HepG2 (cell line): ENCODE data around the gene HEXIM1.

Source experiments
- ATF2 ChIP-seq: sonication (generic); formaldehyde crosslinking; IDR thresholded peaks from 2 replicates; pipeline ENCODE4 v1.4.0; 2020; ENCODE audit warnings: missing genetic modification reagents
- CTCF ChIP-seq: sonication (generic); formaldehyde crosslinking; IDR thresholded peaks from 2 replicates; pipeline ENCODE4 v1.5.0; 2020; ENCODE audit warnings: mild to moderate bottlenecking, missing genetic modification reagents, moderate library complexity
- ELF4 ChIP-seq: sonication (generic); formaldehyde crosslinking; IDR thresholded peaks from 2 replicates; pipeline ENCODE4 v1.5.0; 2020; ENCODE audit warnings: missing genetic modification reagents, mild to moderate bottlenecking, moderate library complexity, borderline replicate concordance
- HDAC6 ChIP-seq: fragments of 200-600 bp; sonication (generic); IDR thresholded peaks from 2 replicates; pipeline ENCODE4 v1.7.0; 2017; ENCODE audit warnings: mild to moderate bottlenecking, antibody characterized with exemption, low read length, low read depth
- KLF16 ChIP-seq, 2 experiments: sonication (generic) in 1 of 2; formaldehyde crosslinking in 1 of 2; IDR thresholded peaks; 2 replicates each; pipeline versions ENCODE4 v1.6.1 to v1.8.0; 2016 to 2023; ENCODE audit warnings: missing genetic modification reagents in 2 of 2, missing compliant biosample characterization in 1 of 2
- MED8 ChIP-seq: sonication (generic); formaldehyde crosslinking; IDR thresholded peaks from 2 replicates; pipeline ENCODE4 v1.8.1; 2023; ENCODE audit warnings: mild to moderate bottlenecking, missing genetic modification reagents; ENCODE audit not compliant: insufficient replicate concordance
- RAD21 ChIP-seq: fragments of 450-650 bp; formaldehyde crosslinking; IDR thresholded peaks from 2 replicates; pipeline ENCODE4 v1.5.0; 2020; ENCODE audit warnings: mild to moderate bottlenecking
- U2AF1 ChIP-seq: fragments of 200-400 bp; formaldehyde crosslinking; optimal IDR thresholded peaks from 2 replicates; pipeline ENCODE3; 2017; ENCODE audit warnings: mild to moderate bottlenecking, low read depth, low read length
- ZFP82 ChIP-seq: sonication (generic); formaldehyde crosslinking; IDR thresholded peaks from 2 replicates; pipeline ENCODE4 v1.5.1; 2020; ENCODE audit warnings: mild to moderate bottlenecking, missing genetic modification reagents, borderline replicate concordance
- ZKSCAN8 ChIP-seq: IDR thresholded peaks from 2 replicates; pipeline ENCODE4 v1.6.1; 2016; ENCODE audit warnings: borderline replicate concordance, missing genetic modification reagents, missing compliant biosample characterization

- no peak for TF ChIP-seq U2AF1
- TF ChIP-seq CTCF (CRISPR knock-in tag) = peak; percentile 29; the same call in 1 of the 2 replicates
- TF ChIP-seq MED8 = no peak
- TF ChIP-seq ATF2 (CRISPR knock-in tag) = no peak
- peak in 1 of 2 experiments; percentile 47; a peak in 1 of 4 replicates for TF ChIP-seq KLF16 (CRISPR knock-in tag; IDR thresholded peaks at IDR 0.05)
- TF ChIP-seq RAD21 (CRISPR knock-in tag) = no peak
- TF ChIP-seq HDAC6 = no peak
- TF ChIP-seq ZKSCAN8 (CRISPR knock-in tag) = no peak
- TF ChIP-seq ZFP82 (CRISPR knock-in tag) = no peak
- no peak for TF ChIP-seq ELF4 (CRISPR knock-in tag)
Observed at GRCh38 chr17:45200701-45201100, 52.4 kb downstream of the HEXIM1 start.
